IMR-90 (cell line): Measurements from ENCODE around the gene RELN. TPM values are rescaled to one million over a fixed set of nuclear protein-coding genes. Genes with fewer than 3 reads are reported as not detected.

Source experiments
- ATAC-seq: fragments of 200-7000 bp; cut with Tn5 transposase; 2 replicates; pipeline ENCODE4 v1.9.1; 2020; ENCODE audit warnings: low read depth, mild to moderate bottlenecking, moderate library complexity
- BruUV-seq: library from RNA; stranded (reverse); fragments of 400-500 nt; replicated peaks from 2 replicates; lab custom pipeline; 2021; lab: Mats Ljungman, UMichigan
- CTCF ChIA-PET: fragments of 300-600 bp; formaldehyde crosslinking; extraction: SDS; loops from one replicate; lab custom pipeline; 2021; ENCODE audit warnings: antibody characterized with exemption; lab: Yijun Ruan, JAX
- POLR2A ChIA-PET: fragments of 300-600 bp; sonication (Branson Sonifier 250); formaldehyde crosslinking; loops from one replicate; lab custom pipeline; 2022; ENCODE audit warnings: antibody characterized with exemption; ENCODE audit not compliant: unreplicated experiment; lab: Charles Lee
- DNase-seq: peaks from one replicate; pipeline ENCODE4 v3.0.0; 2013
- H2AFZ ChIP-seq: replicated peaks from 2 replicates; pipeline ENCODE3; 2013; ENCODE audit warnings: low read length, mild to moderate bottlenecking; ENCODE audit not compliant: poor library complexity
- H2AK5ac ChIP-seq: 2 replicates; pipeline ENCODE4 v1.6.1; 2013; ENCODE audit warnings: low read depth, low read length, inconsistent platforms
- H2AK9ac ChIP-seq: replicated peaks from 2 replicates; pipeline ENCODE3; 2013; ENCODE audit warnings: mild to moderate bottlenecking, low read depth, low read length, moderate library complexity; ENCODE audit not compliant: poor library complexity
- H2BK120ac ChIP-seq: 2 replicates; pipeline ENCODE4 v1.6.1; 2013; ENCODE audit warnings: low read depth, low read length, inconsistent platforms
- H2BK15ac ChIP-seq: 3 replicates; pipeline ENCODE4 v1.6.1; 2013; ENCODE audit warnings: low read depth, low read length, inconsistent platforms
- H2BK20ac ChIP-seq: 2 replicates; pipeline ENCODE4 v1.6.1; 2013; ENCODE audit warnings: low read depth, mild to moderate bottlenecking, inconsistent platforms, low read length, moderate library complexity
- H2BK5ac ChIP-seq: 2 replicates; pipeline ENCODE4 v1.6.1; 2013; ENCODE audit warnings: mild to moderate bottlenecking, low read depth, low read length, inconsistent platforms; ENCODE audit not compliant: poor library complexity, severe bottlenecking
- H3K14ac ChIP-seq: replicated peaks from 2 replicates; pipeline ENCODE4 v1.6.1; 2013; ENCODE audit warnings: low read depth, low read length, inconsistent platforms
- H3K18ac ChIP-seq: 2 replicates; pipeline ENCODE4 v1.6.1; 2013; ENCODE audit warnings: low read depth, low read length, control low read depth
- H3K23ac ChIP-seq: 2 replicates; pipeline ENCODE4 v1.6.1; 2013; ENCODE audit warnings: low read depth, low read length, inconsistent platforms
- H3K27ac ChIP-seq: 2 replicates; pipeline ENCODE4 v1.5.1; 2013; ENCODE audit warnings: mild to moderate bottlenecking, control low read depth, low read length; ENCODE audit not compliant: insufficient read depth
- H3K27me3 ChIP-seq: 2 replicates; pipeline ENCODE4 v1.6.1; 2013; ENCODE audit warnings: low read length; ENCODE audit not compliant: control insufficient read depth, insufficient read depth
- H3K36me3 ChIP-seq: 2 replicates; pipeline ENCODE4 v1.6.1; 2013; ENCODE audit warnings: low read length, mixed read lengths; ENCODE audit not compliant: control insufficient read depth, insufficient read depth
- H3K4ac ChIP-seq: 2 replicates; pipeline ENCODE4 v1.6.1; 2013; ENCODE audit warnings: low read depth, low read length, inconsistent platforms
- H3K4me1 ChIP-seq: 2 replicates; pipeline ENCODE4 v1.6.1; 2013; ENCODE audit warnings: low read length, mixed read lengths; ENCODE audit not compliant: control insufficient read depth, insufficient read depth
- H3K4me2 ChIP-seq: 2 replicates; pipeline ENCODE4 v1.6.1; 2013; ENCODE audit warnings: low read depth, mild to moderate bottlenecking, control low read depth, low read length, moderate library complexity
- H3K4me3 ChIP-seq: 2 replicates; pipeline ENCODE4 v1.5.1; 2013; ENCODE audit warnings: low read depth, mild to moderate bottlenecking, control low read depth, low read length, moderate library complexity; ENCODE audit not compliant: insufficient read depth
- H3K56ac ChIP-seq: 2 replicates; pipeline ENCODE4 v1.6.1; 2013; ENCODE audit warnings: low read length, inconsistent platforms; ENCODE audit not compliant: insufficient read depth; ENCODE audit errors: extremely low read depth
- H3K79me1 ChIP-seq, 2 experiments: 2 replicates each; pipeline ENCODE4 v1.6.1; 2013; ENCODE audit warnings: low read length in 2 of 2, inconsistent platforms in 1 of 2, low read depth in 1 of 2
- H3K9ac ChIP-seq: 2 replicates; pipeline ENCODE4 v1.6.1; 2013; ENCODE audit warnings: low read depth, low read length, control low read depth
- H3K9me1 ChIP-seq: 2 replicates; pipeline ENCODE4 v1.6.1; 2013; ENCODE audit warnings: low read length, inconsistent platforms; ENCODE audit not compliant: insufficient read depth
- H3K9me3 ChIP-seq: 2 replicates; pipeline ENCODE4 v1.6.1; 2013; ENCODE audit warnings: low read length; ENCODE audit not compliant: control insufficient read depth, insufficient read depth
- H4K20me1 ChIP-seq: 2 replicates; pipeline ENCODE4 v1.6.1; 2013; ENCODE audit warnings: low read length, inconsistent platforms; ENCODE audit not compliant: insufficient read depth
- H4K5ac ChIP-seq: 2 replicates; pipeline ENCODE4 v1.6.1; 2013; ENCODE audit warnings: mild to moderate bottlenecking, low read depth, low read length, control low read depth
- H4K8ac ChIP-seq, 2 experiments: 2 replicates each; pipeline ENCODE4 v1.6.1; 2013; ENCODE audit warnings: low read depth in 2 of 2, low read length in 2 of 2, control low read depth in 1 of 2, inconsistent platforms in 1 of 2
- H4K91ac ChIP-seq: 2 replicates; pipeline ENCODE4 v1.6.1; 2013; ENCODE audit warnings: low read depth, low read length, inconsistent platforms; ENCODE audit not compliant: insufficient read depth
- RFX5 ChIP-seq: IDR thresholded peaks from 2 replicates; pipeline ENCODE4 v1.8.0; 2012; ENCODE audit warnings: low read depth, mild to moderate bottlenecking, low read length, moderate library complexity
- WGBS, 2 experiments: methylation state at CpG; one replicate each; pipeline versions ENCODE4 v1.1.5 to v1.1.7; 2013; ENCODE audit warnings: missing lambda C conversion rate in 2 of 2; ENCODE audit not compliant: insufficient read length in 1 of 2; ENCODE audit errors: extremely low coverage in 2 of 2; 5-methylcytosine and 5-hydroxymethylcytosine counted together
- dilution Hi-C: fragments of 300-500 bp; cut with HindIII; formaldehyde crosslinking; loops from one replicate; pipeline ENCODE4 v1.14.3; 2018; ENCODE audit warnings: low sequenced_read_pairs; ENCODE audit not compliant: unreplicated experiment
- in situ Hi-C: fragments of 300-500 bp; cut with MboI; formaldehyde crosslinking; loops from 3 replicates; pipeline ENCODE4 v1.14.3; 2019; ENCODE audit warnings: low sequenced_read_pairs, inconsistent platforms, mixed read lengths
- intact Hi-C: fragments of 100-400 bp; cut with micrococcal nuclease; formaldehyde crosslinking; loops from 2 replicates; pipeline ENCODE4 v1.10.0; 2022
- polyA plus RNA-seq, 3 experiments: library from polyadenylated mRNA; depleted of rRNA; stranded (reverse); fragments of >200 nt; gene quantifications; 2 replicates each; pipeline ENCODE4 v1.2.3, GENCODE V29; 2012; ENCODE audit warnings: low replicate concordance in 1 of 3
- total RNA-seq: library from RNA; depleted of rRNA; stranded (reverse); fragments of >200 nt; gene quantifications from 2 replicates; pipeline ENCODE4 v1.2.3, GENCODE V29; 2012
- TF ChIP-seq, protein P1 (sequence below): fragments of 150-350 bp; IDR thresholded peaks from 2 replicates; pipeline ENCODE4 v1.6.1; 2016; ENCODE audit warnings: low read depth, mild to moderate bottlenecking, low read length, moderate library complexity, borderline replicate concordance

Gene RELN
- total and polyA plus RNA-seq, 2 of the 4 experiments (the other 2 are of a cell fraction): 14.7 to 23.7 TPM

DNA sequence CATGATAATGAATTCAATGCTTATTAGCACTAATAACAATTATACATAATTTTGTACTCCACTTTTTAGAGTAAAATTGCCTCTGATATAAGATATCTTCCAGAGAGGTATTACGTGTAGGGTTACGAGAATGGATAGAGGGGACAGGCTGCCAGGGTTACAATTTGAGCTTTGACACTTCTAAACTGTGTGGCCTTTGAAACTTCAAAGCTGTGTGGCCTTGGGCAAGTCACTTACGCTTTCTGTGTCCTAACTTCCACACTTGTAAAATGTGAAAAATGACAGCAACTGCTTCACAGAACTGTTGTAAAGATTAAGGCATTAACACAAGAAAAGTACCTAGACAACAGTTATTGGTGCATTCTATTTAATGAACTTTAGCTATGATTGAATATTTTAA, 283.9 kb downstream of the RELN start:
- Histone ChIP-seq H3K79me1 (no peaks in the 10 kb centered on the region), H2AFZ (no peak overlapping the region), H4K8ac (no peak overlapping the region), H3K4ac (no peak overlapping the region), H2AK5ac (no peak overlapping the region), H3K4me3 (no peak overlapping the region), H4K20me1 (no peaks in the 10 kb centered on the region), H3K9ac (no peak overlapping the region), H2BK5ac (no peak overlapping the region), H3K23ac (no peak overlapping the region), H3K56ac (no peak overlapping the region), H3K4me1 (peaks cover 9% of the 10 kb centered on the region), H2BK15ac (no peak overlapping the region), H2BK120ac (no peak overlapping the region), H3K36me3 (no peaks in the 10 kb centered on the region), H4K5ac (no peak overlapping the region), H4K91ac (no peak overlapping the region), H3K18ac (no peak overlapping the region), H3K4me2 (no peak overlapping the region), H3K27ac (no peak overlapping the region), H3K9me3 (no peaks in the 10 kb centered on the region), H2BK20ac (no peak overlapping the region), H3K9me1 (peaks cover 4% of the 10 kb centered on the region; the same call in 1 of the 2 replicates), H2AK9ac (no peak overlapping the region), H3K27me3 (no peaks in the 10 kb centered on the region), H3K14ac (no peak overlapping the region)
- dilution Hi-C loops: no loop called here
- TF ChIP-seq RFX5: no peak
- TF ChIP-seq, protein P1, sequence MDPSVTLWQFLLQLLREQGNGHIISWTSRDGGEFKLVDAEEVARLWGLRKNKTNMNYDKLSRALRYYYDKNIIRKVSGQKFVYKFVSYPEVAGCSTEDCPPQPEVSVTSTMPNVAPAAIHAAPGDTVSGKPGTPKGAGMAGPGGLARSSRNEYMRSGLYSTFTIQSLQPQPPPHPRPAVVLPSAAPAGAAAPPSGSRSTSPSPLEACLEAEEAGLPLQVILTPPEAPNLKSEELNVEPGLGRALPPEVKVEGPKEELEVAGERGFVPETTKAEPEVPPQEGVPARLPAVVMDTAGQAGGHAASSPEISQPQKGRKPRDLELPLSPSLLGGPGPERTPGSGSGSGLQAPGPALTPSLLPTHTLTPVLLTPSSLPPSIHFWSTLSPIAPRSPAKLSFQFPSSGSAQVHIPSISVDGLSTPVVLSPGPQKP: no peak
- in situ Hi-C loops: no loop called here
- no TSS peak for BruUV-seq
- intact Hi-C loops: no loop called here
- no peak for DNase-seq
- ChIA-PET CTCF (no interaction called here), POLR2A (no interaction called here)
- WGBS, 2 experiments: no CpG with 5 or more reads among the region's 3 CpGs
- ATAC-seq: no peak
